DND-41 (cell line): ENCODE results near the gene EGFLAM.

Source experiments
- ATAC-seq: fragments of 200-7000 bp; cut with Tn5 transposase; 3 replicates; pipeline ENCODE4 v1.9.1; 2021; ENCODE audit warnings: low read depth; ENCODE audit not compliant: insufficient read depth
- DNase-seq: peaks from one replicate; pipeline ENCODE4 v3.0.0-alpha.2; 2020
- H2AFZ ChIP-seq: 2 replicates; pipeline ENCODE4 v1.6.0; 2012; ENCODE audit warnings: low read depth, low read length
- H3K27ac ChIP-seq: 2 replicates; pipeline ENCODE4 v1.5.1; 2012; ENCODE audit warnings: low read length, inconsistent platforms
- H3K27me3 ChIP-seq: fragments of 200-600 bp; sonication (generic); 2 replicates; pipeline ENCODE4 v1.6.0; 2012; ENCODE audit warnings: low read length, mild to moderate bottlenecking, inconsistent platforms; ENCODE audit not compliant: insufficient read depth, poor library complexity
- H3K36me3 ChIP-seq: 2 replicates; pipeline ENCODE4 v1.5.1; 2012; ENCODE audit warnings: low read length, inconsistent platforms; ENCODE audit not compliant: insufficient read depth
- H3K4me1 ChIP-seq: 2 replicates; pipeline ENCODE4 v1.5.1; 2012; ENCODE audit warnings: mild to moderate bottlenecking, low read length; ENCODE audit not compliant: insufficient read depth
- H3K4me2 ChIP-seq: 2 replicates; pipeline ENCODE4 v1.6.0; 2012; ENCODE audit warnings: mild to moderate bottlenecking, moderate library complexity, low read length, inconsistent platforms; ENCODE audit not compliant: insufficient read depth
- H3K4me3 ChIP-seq, 2 experiments: fragments of 200-600 bp in 1 of 2; shearing (Covaris generic) in 1 of 2; 2 replicates each; pipeline ENCODE4 v1.5.1; 2012 to 2016; ENCODE audit warnings: inconsistent platforms in 2 of 2, low read length in 2 of 2, mild to moderate bottlenecking in 2 of 2, low read depth in 1 of 2, moderate library complexity in 1 of 2
- H3K79me2 ChIP-seq: 2 replicates; pipeline ENCODE4 v1.6.0; 2012; ENCODE audit warnings: low read length, inconsistent platforms; ENCODE audit not compliant: insufficient read depth
- H3K9ac ChIP-seq: 2 replicates; pipeline ENCODE4 v1.6.0; 2012; ENCODE audit warnings: low read depth, mild to moderate bottlenecking, inconsistent platforms, low read length, moderate library complexity
- H3K9me3 ChIP-seq: 2 replicates; pipeline ENCODE4 v1.5.1; 2012; ENCODE audit warnings: low read length, moderate library complexity, mild to moderate bottlenecking, inconsistent platforms; ENCODE audit not compliant: insufficient read depth, severe bottlenecking
- H4K20me1 ChIP-seq: 2 replicates; pipeline ENCODE4 v1.6.0; 2012; ENCODE audit warnings: low read length; ENCODE audit not compliant: insufficient read depth
- CTCF ChIP-seq: IDR thresholded peaks from 2 replicates; pipeline ENCODE4 v1.5.1; 2012; ENCODE audit warnings: borderline replicate concordance, low read length, moderate library complexity, mild to moderate bottlenecking; ENCODE audit not compliant: poor library complexity, severe bottlenecking; ENCODE audit errors: extremely low read depth
- EZH2 ChIP-seq: IDR thresholded peaks from 3 replicates; pipeline ENCODE4 v1.6.1; 2012; ENCODE audit warnings: borderline replicate concordance, low read depth, mild to moderate bottlenecking, moderate library complexity, low read length, inconsistent platforms; ENCODE audit not compliant: severe bottlenecking

EGFLAM gene

GRCh38 chr5:38338455-38338854, 80.1 kb downstream of the EGFLAM start:
- H3K79me2 ChIP-seq = no peaks in the 10 kb centered on the region
- H3K36me3 ChIP-seq = no peaks in the 10 kb centered on the region
- H3K4me1 ChIP-seq = no peaks in the 10 kb centered on the region
- TF ChIP-seq CTCF (no peak), EZH2 (no peak)
- H3K27me3 ChIP-seq = peaks cover 6% of the 10 kb centered on the region
- no peak overlapping the region for H3K4me3 ChIP-seq
- H3K9me3 ChIP-seq = no peaks in the 10 kb centered on the region
- DNase-seq (no peak), ATAC-seq (no peak)
- H4K20me1 ChIP-seq = no peaks in the 10 kb centered on the region
- no peak overlapping the region for H3K27ac ChIP-seq
- H3K9ac ChIP-seq = no peak overlapping the region
- H3K4me2 ChIP-seq = no peak overlapping the region
- H2AFZ ChIP-seq = no peak overlapping the region

GRCh38 chr5:38339446-38339845, 81.1 kb downstream of the EGFLAM start:
- H3K36me3 ChIP-seq = no peaks in the 10 kb centered on the region
- no peaks in the 10 kb centered on the region for H4K20me1 ChIP-seq
- no peak overlapping the region for H3K9ac ChIP-seq
- no peak overlapping the region for H3K27ac ChIP-seq
- no peak overlapping the region for H3K4me3 ChIP-seq
- no peaks in the 10 kb centered on the region for H3K9me3 ChIP-seq
- DNase-seq (no peak), ATAC-seq (no peak)
- H2AFZ ChIP-seq = no peak overlapping the region
- TF ChIP-seq EZH2 (no peak), CTCF (no peak)
- no peaks in the 10 kb centered on the region for H3K4me1 ChIP-seq
- H3K79me2 ChIP-seq = no peaks in the 10 kb centered on the region
- H3K4me2 ChIP-seq = no peak overlapping the region
- peaks cover 7% of the 10 kb centered on the region for H3K27me3 ChIP-seq

GRCh38 chr5:38341056-38341455, 82.7 kb downstream of the EGFLAM start:
- DNase-seq (no peak), ATAC-seq (no peak)
- Histone ChIP-seq H3K4me2 (no peak overlapping the region), H3K79me2 (no peaks in the 10 kb centered on the region), H3K27me3 (peaks cover 7% of the 10 kb centered on the region), H2AFZ (no peak overlapping the region), H3K36me3 (no peaks in the 10 kb centered on the region), H3K9me3 (no peaks in the 10 kb centered on the region), H4K20me1 (no peaks in the 10 kb centered on the region), H3K9ac (no peak overlapping the region), H3K27ac (no peak overlapping the region), H3K4me1 (no peaks in the 10 kb centered on the region), H3K4me3 (no peak overlapping the region)
- TF ChIP-seq CTCF = no peak
- TF ChIP-seq EZH2 = no peak

- Histone ChIP-seq H3K4me2 (no peak overlapping the region), H3K4me1 (no peaks in the 10 kb centered on the region), H3K27me3 (peaks cover 7% of the 10 kb centered on the region), H2AFZ (no peak overlapping the region), H3K9ac (no peak overlapping the region), H3K36me3 (no peaks in the 10 kb centered on the region), H3K27ac (no peak overlapping the region), H3K9me3 (no peaks in the 10 kb centered on the region), H3K79me2 (no peaks in the 10 kb centered on the region), H3K4me3 (no peak overlapping the region), H4K20me1 (no peaks in the 10 kb centered on the region)
- no peak for ATAC-seq
- DNase-seq = no peak
- TF ChIP-seq CTCF (no peak), EZH2 (no peak)
Observed at GRCh38 chr5:38341641-38342040, 83.3 kb downstream of the EGFLAM start.
